Peyer's patch (tissue), 4 donors: ENCODE measurements around the gene CNPY4.

Experiments
- POLR2A ChIP-seq, 2 donors: fragments of 450-650 bp; IDR thresholded peaks; one replicate each; pipeline ENCODE4 v1.5.1; 2017; ENCODE audit warnings: antibody characterized with exemption in 2 of 2, mild to moderate bottlenecking in 2 of 2, moderate library complexity in 2 of 2
- TF ChIP-seq, protein P1 (sequence below), 6 experiments: fragments of 450-650 bp in 4 of 6; fragments of 200-600 bp in 2 of 6; sonication (generic) in 1 of 6; IDR thresholded peaks; one replicate each; pipeline ENCODE4 v1.5.1; 2017 to 2019; ENCODE audit warnings: antibody characterized with exemption in 6 of 6, mild to moderate bottlenecking in 3 of 6, moderate library complexity in 1 of 6

DNA sequence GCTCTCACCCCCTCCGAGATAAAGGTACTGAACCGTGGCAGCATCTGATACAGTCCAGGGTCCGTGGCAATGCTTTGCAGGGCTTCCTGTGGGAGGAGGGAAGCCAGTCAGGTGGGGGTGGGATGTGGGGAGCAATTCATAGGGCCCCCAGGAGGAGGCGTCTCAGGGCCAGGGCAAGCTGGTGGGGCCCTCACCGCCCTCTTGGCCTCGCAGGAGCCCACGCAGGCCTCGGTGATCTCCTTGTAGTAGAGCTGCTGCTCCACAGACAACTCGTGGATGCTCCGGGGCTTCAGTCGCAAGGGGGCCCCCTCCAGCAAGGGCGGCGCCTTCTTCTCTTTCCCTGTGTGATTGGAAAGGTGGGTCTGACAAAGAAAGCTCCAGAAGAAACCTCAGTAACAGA is 7.5 kb upstream of the CNPY4 start:
- TF ChIP-seq, protein P1, sequence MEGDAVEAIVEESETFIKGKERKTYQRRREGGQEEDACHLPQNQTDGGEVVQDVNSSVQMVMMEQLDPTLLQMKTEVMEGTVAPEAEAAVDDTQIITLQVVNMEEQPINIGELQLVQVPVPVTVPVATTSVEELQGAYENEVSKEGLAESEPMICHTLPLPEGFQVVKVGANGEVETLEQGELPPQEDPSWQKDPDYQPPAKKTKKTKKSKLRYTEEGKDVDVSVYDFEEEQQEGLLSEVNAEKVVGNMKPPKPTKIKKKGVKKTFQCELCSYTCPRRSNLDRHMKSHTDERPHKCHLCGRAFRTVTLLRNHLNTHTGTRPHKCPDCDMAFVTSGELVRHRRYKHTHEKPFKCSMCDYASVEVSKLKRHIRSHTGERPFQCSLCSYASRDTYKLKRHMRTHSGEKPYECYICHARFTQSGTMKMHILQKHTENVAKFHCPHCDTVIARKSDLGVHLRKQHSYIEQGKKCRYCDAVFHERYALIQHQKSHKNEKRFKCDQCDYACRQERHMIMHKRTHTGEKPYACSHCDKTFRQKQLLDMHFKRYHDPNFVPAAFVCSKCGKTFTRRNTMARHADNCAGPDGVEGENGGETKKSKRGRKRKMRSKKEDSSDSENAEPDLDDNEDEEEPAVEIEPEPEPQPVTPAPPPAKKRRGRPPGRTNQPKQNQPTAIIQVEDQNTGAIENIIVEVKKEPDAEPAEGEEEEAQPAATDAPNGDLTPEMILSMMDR (IDR thresholded peaks at IDR 0.05), result no peak
- TF ChIP-seq POLR2A (IDR thresholded peaks at IDR 0.05), result no peak
